ENCODE results near the gene TAS2R1. TPM values are rescaled to one million over a fixed set of nuclear protein-coding genes. Genes with fewer than 3 reads are reported as not detected.

The TAS2R1 gene
- total RNA-seq, 1 donor from 2014 or later: not detected

DNA sequence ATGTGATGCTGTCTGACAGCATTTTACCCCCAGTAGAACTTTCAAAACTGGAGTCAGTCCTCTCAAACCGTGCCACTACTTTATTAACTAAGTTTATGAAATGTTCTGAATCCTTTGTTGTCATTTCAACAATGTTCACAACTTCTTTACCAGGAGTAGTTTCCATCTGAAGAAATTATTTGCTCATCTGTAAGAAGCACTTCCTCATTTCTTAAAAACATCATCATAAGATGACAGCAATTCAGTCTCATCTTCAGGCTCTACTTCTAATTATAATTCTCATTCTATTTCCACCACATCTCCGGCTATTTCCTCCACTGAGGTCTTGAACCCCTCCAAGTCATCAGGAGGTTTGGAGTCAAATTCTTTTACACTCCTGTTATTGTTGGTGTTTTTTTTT lies 2.3 kb upstream of the TAS2R1 start:
- intact Hi-C loops (cut with micrococcal nuclease): no loop called here
- Histone ChIP-seq H3K4me1 (no peaks in the 10 kb centered on the region), H3K27me3 (ENCODE audit: low read depth) (no peaks in the 10 kb centered on the region), H3K9me3 (replicated peaks) (peaks cover 43% of the 10 kb centered on the region), H3K27ac (replicated peaks) (no peak overlapping the region), H3K4me3 (no peak overlapping the region), H3K36me3 (no peaks in the 10 kb centered on the region)
- TF ChIP-seq, protein P1, sequence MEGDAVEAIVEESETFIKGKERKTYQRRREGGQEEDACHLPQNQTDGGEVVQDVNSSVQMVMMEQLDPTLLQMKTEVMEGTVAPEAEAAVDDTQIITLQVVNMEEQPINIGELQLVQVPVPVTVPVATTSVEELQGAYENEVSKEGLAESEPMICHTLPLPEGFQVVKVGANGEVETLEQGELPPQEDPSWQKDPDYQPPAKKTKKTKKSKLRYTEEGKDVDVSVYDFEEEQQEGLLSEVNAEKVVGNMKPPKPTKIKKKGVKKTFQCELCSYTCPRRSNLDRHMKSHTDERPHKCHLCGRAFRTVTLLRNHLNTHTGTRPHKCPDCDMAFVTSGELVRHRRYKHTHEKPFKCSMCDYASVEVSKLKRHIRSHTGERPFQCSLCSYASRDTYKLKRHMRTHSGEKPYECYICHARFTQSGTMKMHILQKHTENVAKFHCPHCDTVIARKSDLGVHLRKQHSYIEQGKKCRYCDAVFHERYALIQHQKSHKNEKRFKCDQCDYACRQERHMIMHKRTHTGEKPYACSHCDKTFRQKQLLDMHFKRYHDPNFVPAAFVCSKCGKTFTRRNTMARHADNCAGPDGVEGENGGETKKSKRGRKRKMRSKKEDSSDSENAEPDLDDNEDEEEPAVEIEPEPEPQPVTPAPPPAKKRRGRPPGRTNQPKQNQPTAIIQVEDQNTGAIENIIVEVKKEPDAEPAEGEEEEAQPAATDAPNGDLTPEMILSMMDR (IDR thresholded peaks at IDR 0.05; ENCODE audit: borderline replicate concordance): no peak
- DNase-seq: no peak

DNA sequence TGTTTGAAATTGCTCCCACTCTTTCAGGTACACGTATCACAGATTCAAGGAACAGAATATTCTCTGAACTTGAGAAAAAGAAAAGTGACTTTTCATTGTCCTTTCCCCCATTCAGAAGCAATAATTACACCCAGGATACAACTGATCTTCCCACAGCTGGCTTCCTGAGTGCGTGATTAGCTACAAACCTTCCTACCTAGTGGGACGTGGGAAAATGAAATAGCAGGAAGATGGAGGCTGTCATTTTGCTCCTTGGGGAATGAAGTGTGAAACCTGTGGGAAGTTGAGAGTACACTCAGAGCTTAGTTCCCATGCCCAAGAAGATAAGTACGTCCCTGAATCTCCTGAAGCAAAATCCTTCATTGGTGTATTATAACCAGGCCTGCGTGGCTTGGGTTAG lies 2.6 kb downstream of the TAS2R1 start:
- no peaks in the 10 kb centered on the region for H3K36me3 ChIP-seq
- intact Hi-C loops (cut with micrococcal nuclease): no loop called here
- TF ChIP-seq, protein P1 (IDR thresholded peaks at IDR 0.05; ENCODE audit: borderline replicate concordance): no peak
- no peak overlapping the region for H3K27ac ChIP-seq (replicated peaks)
- no peaks in the 10 kb centered on the region for H3K27me3 ChIP-seq (ENCODE audit: low read depth)
- no peak overlapping the region for H3K4me3 ChIP-seq
- H3K4me1 ChIP-seq: peaks cover 13% of the 10 kb centered on the region
- no peaks in the 10 kb centered on the region for H3K9me3 ChIP-seq (replicated peaks)
- no peak for DNase-seq

DNA sequence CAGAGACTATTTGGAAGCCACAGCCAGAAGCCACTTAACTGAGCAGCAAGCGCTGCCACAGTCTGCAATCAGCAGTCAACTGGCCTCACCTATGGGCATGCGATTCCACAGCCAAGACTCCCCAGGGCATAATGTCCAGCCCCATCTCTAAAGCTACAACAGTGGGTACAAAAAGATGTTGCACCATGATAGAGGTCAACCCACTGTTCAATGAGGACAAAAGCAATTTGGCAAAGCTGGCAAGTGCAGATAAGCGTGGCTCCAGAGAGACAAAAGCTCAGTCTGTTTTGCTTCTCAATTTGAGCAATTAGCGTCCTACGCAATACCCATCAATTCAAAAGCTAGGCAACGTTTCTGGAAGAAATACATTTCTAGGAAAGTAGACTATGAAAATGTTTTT lies 3.2 kb downstream of the TAS2R1 start:
- Histone ChIP-seq H3K4me1 (peaks cover 19% of the 10 kb centered on the region), H3K36me3 (no peaks in the 10 kb centered on the region), H3K27ac (replicated peaks) (no peak overlapping the region), H3K4me3 (no peak overlapping the region), H3K9me3 (replicated peaks) (no peaks in the 10 kb centered on the region), H3K27me3 (ENCODE audit: low read depth) (no peaks in the 10 kb centered on the region)
- no peak for DNase-seq
- intact Hi-C loops (cut with micrococcal nuclease): no loop called here
- TF ChIP-seq, protein P1 (IDR thresholded peaks at IDR 0.05; ENCODE audit: borderline replicate concordance): no peak

DNA sequence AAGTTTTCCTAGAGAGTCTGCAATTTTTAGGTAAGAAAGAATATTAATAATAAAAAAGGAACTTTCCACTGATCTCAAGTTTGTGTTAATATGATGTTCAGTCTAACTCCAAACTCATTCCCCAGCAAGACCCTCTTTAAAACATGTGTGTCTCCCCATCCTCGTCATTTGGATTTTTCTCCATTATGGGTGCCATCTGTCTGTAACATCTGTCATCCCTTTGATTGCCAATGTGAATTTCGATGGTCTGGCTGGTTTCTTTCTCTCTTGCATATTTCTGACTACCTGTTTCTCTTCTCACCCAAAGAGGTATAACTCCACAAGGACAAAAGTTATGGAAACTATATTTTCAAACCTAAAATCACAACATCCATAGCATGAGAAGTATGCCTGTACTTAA lies 4.4 kb downstream of the TAS2R1 start:
- intact Hi-C loops (cut with micrococcal nuclease): no loop called here
- no peaks in the 10 kb centered on the region for H3K27me3 ChIP-seq (ENCODE audit: low read depth)
- H3K4me3 ChIP-seq: no peak overlapping the region
- peaks cover 29% of the 10 kb centered on the region for H3K4me1 ChIP-seq
- H3K27ac ChIP-seq (replicated peaks): no peak overlapping the region
- no peak for DNase-seq
- no peaks in the 10 kb centered on the region for H3K9me3 ChIP-seq (replicated peaks)
- no peaks in the 10 kb centered on the region for H3K36me3 ChIP-seq
- TF ChIP-seq, protein P1 (IDR thresholded peaks at IDR 0.05; ENCODE audit: borderline replicate concordance): no peak

DNA sequence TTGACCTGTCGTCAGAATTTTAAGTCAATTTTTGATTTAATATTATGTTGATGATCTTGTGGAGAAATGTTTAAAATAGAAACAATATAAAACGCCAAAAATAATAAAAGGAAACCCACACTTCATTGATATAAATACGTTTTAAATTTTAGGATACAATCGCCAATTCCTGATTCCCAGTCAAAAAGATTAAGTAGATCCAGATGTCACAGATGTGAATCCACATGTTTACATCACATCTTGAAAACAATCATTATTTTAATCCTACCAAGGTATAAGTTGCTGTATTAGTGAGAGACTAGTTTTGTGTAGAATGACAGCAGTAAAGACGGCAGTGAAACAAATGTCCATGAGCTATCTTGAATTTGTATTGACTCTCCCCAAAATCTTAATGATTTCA lies 4.9 kb downstream of the TAS2R1 start:
- Histone ChIP-seq H3K4me1 (peaks cover 29% of the 10 kb centered on the region), H3K36me3 (no peaks in the 10 kb centered on the region), H3K9me3 (replicated peaks) (no peaks in the 10 kb centered on the region), H3K27ac (replicated peaks) (no peak overlapping the region), H3K4me3 (no peak overlapping the region), H3K27me3 (ENCODE audit: low read depth) (no peaks in the 10 kb centered on the region)
- intact Hi-C loops (cut with micrococcal nuclease): no loop called here
- TF ChIP-seq, protein P1 (IDR thresholded peaks at IDR 0.05; ENCODE audit: borderline replicate concordance): no peak
- DNase-seq: no peak

Data from left ventricle myocardium inferior (tissue), 1 donor.